SK-N-SH treated with all-trans-retinoic acid at 6 μM for 48 hours (cell line): Measurements from ENCODE around the gene SGIP1.
"Not testable (repeated sequence)": the region's sequence is repeated elsewhere in the genome, so short reads cannot be mapped to it uniquely, and the experiment has no call there.

Source experiments
- ARNTL ChIP-seq: fragments of 450-650 bp; formaldehyde crosslinking; IDR thresholded peaks from 2 replicates; pipeline ENCODE4 v1.5.0; 2020; ENCODE audit warnings: low read depth, mild to moderate bottlenecking, moderate library complexity, borderline replicate concordance
- CSRNP3 ChIP-seq: fragments of 250-450 bp; sonication (Bioruptor Pico); IDR thresholded peaks from 2 replicates; pipeline ENCODE4 v1.5.1; 2021; ENCODE audit warnings: mild to moderate bottlenecking, moderate library complexity
- ISL1 ChIP-seq: fragments of 250-450 bp; sonication (Bioruptor Pico); IDR thresholded peaks from 2 replicates; pipeline ENCODE4 v2.1.2; 2022; ENCODE audit warnings: mild to moderate bottlenecking, moderate library complexity
- PATZ1 ChIP-seq: fragments of 250-450 bp; sonication (Bioruptor Pico); IDR thresholded peaks from 2 replicates; pipeline ENCODE4 v1.8.0; 2020; ENCODE audit warnings: mild to moderate bottlenecking, moderate library complexity, borderline replicate concordance
- PPARA ChIP-seq: fragments of 250-450 bp; sonication (Bioruptor Pico); IDR thresholded peaks from 2 replicates; pipeline ENCODE4 v1.5.0; 2020; ENCODE audit warnings: mild to moderate bottlenecking, borderline replicate concordance
- RARB ChIP-seq: fragments of 250-450 bp; sonication (Bioruptor Pico); IDR thresholded peaks from 2 replicates; pipeline ENCODE4 v1.8.0; 2021; ENCODE audit warnings: mild to moderate bottlenecking, moderate library complexity
- ZFP30 ChIP-seq: fragments of 450-650 bp; formaldehyde crosslinking; IDR thresholded peaks from 2 replicates; pipeline ENCODE4 v1.5.0; 2022; ENCODE audit warnings: mild to moderate bottlenecking, moderate library complexity

- not testable (repeated sequence) for TF ChIP-seq PATZ1 (CRISPR knock-in tag); PPARA (CRISPR knock-in tag); ARNTL (CRISPR knock-in tag); ISL1 (CRISPR knock-in tag); ZFP30 (CRISPR knock-in tag); CSRNP3; RARB
These were observed 251.8 kb downstream of the SGIP1 start for GRCh38 chr1:66785800-66786199.
